ENCODE results near the gene B3GALT6. TPM values are rescaled to one million over a fixed set of nuclear protein-coding genes. Genes with fewer than 3 reads are reported as not detected.
A peak's percentile ranks its signal among the peaks of the same experiment; 100 is the strongest.

B3GALT6 gene
- total and polyA plus RNA-seq, 2 experiments from 2014 or later, result 5.5 to 26.5 TPM

GRCh38 chr1:1250786-1251284 lies 18.8 kb downstream of the B3GALT6 start:
- no peak overlapping the region for H2AFZ ChIP-seq
- no peak for ATAC-seq
- H3K36me3 Mint-ChIP-seq (ENCODE audit: low read depth), result peaks cover 33% of the 10 kb centered on the region
- no peak overlapping the region for H3K4me3 Mint-ChIP-seq
- H3K4me1 Mint-ChIP-seq, result peaks cover 2% of the 10 kb centered on the region; the same call in 1 of the 3 replicates
- H3K4me2 ChIP-seq, result no peak overlapping the region
- peaks cover 2% of the 10 kb centered on the region; the same call in 1 of the 2 replicates for H3K4me1 ChIP-seq (ENCODE audit: insufficient read depth)
- no peak for TF ChIP-seq ZNF331 (CRISPR knock-in tag; IDR thresholded peaks at IDR 0.05; ENCODE audit: low read depth)
- no peak for TF ChIP-seq REST (IDR thresholded peaks at IDR 0.05; ENCODE audit: unreplicated experiment)
- no peak for TF ChIP-seq CTCF (conservative IDR thresholded peaks at IDR 0.05; ENCODE audit: low read depth in 2 of 2)
- no peak for TF ChIP-seq JUNB (IDR thresholded peaks at IDR 0.05; ENCODE audit: unreplicated experiment)
- TF ChIP-seq CREB1 (CRISPR knock-in tag; IDR thresholded peaks at IDR 0.05; ENCODE audit: low read depth), result no peak
- no peak for TF ChIP-seq STAT1 (IDR thresholded peaks at IDR 0.05; ENCODE audit: unreplicated experiment)
- H3F3A ChIP-seq (replicated peaks; ENCODE audit: low read depth), result peaks cover 8% of the 10 kb centered on the region; the same call in 1 of the 2 replicates
- H3K9me2 ChIP-seq (ENCODE audit: insufficient read depth), result no peaks in the 10 kb centered on the region
- H3K27ac ChIP-seq (ENCODE audit: low read depth), result 0 out of 2 replicates have a peak overlapping the region, but pooled peaks have one; percentile 50
- H4K20me1 ChIP-seq (replicated peaks; ENCODE audit: insufficient read depth), result peaks cover 2% of the 10 kb centered on the region
- DNase-seq (ENCODE audit: low spot score), result no peak
- H3K36me3 ChIP-seq (ENCODE audit: insufficient read depth), result no peaks in the 10 kb centered on the region
- H3K9me3 Mint-ChIP-seq, result no peaks in the 10 kb centered on the region
- peak overlapping the region; percentile 37; the same call in 1 of the 2 replicates for H3K27ac Mint-ChIP-seq
- H3K27me3 ChIP-seq (ENCODE audit: insufficient read depth), result peaks cover 9% of the 10 kb centered on the region; the same call in 1 of the 2 replicates
- H3K79me2 ChIP-seq (replicated peaks; ENCODE audit: insufficient read depth), result no peaks in the 10 kb centered on the region
- no peak overlapping the region for H3K4me3 ChIP-seq
- peaks cover 2% of the 10 kb centered on the region for H3K27me3 Mint-ChIP-seq (ENCODE audit: insufficient read depth, low read depth, poor library complexity)

GRCh38 chr1:1253314-1253713 lies 21.3 kb downstream of the B3GALT6 start:
- ATAC-seq (no peak), DNase-seq (ENCODE audit: low spot score) (no peak)
- Histone ChIP-seq H3K4me2 (no peak overlapping the region), H3K4me3 (no peak overlapping the region), H3K36me3 (ENCODE audit: insufficient read depth) (peaks cover 6% of the 10 kb centered on the region; the same call in 1 of the 2 replicates), H3K4me1 (ENCODE audit: insufficient read depth) (peaks cover 9% of the 10 kb centered on the region), H2AFZ (no peak overlapping the region), H4K20me1 (replicated peaks; ENCODE audit: insufficient read depth) (peaks cover 2% of the 10 kb centered on the region), H3K27me3 (ENCODE audit: insufficient read depth) (no peaks in the 10 kb centered on the region), H3F3A (replicated peaks; ENCODE audit: low read depth) (peaks cover 11% of the 10 kb centered on the region; the same call in 1 of the 2 replicates), H3K27ac (ENCODE audit: low read depth) (no peak overlapping the region), H3K9me2 (ENCODE audit: insufficient read depth) (no peaks in the 10 kb centered on the region), H3K79me2 (replicated peaks; ENCODE audit: insufficient read depth) (peaks cover 2% of the 10 kb centered on the region; the same call in 1 of the 2 replicates)
- Mint-ChIP-seq H3K4me3 (no peak overlapping the region), H3K36me3 (ENCODE audit: low read depth) (peaks cover 49% of the 10 kb centered on the region), H3K27me3 (ENCODE audit: insufficient read depth, low read depth, poor library complexity) (peaks cover 6% of the 10 kb centered on the region), H3K4me1 (peaks cover 17% of the 10 kb centered on the region), H3K27ac (no peak overlapping the region), H3K9me3 (no peaks in the 10 kb centered on the region)
- no peak for TF ChIP-seq POLR2AphosphoS5 (IDR thresholded peaks at IDR 0.05; ENCODE audit: low read depth)
- no peak for TF ChIP-seq CREB1 (CRISPR knock-in tag; IDR thresholded peaks at IDR 0.05; ENCODE audit: low read depth)
- no peak for TF ChIP-seq NANOG (IDR thresholded peaks at IDR 0.05; ENCODE audit: borderline replicate concordance)
- no peak for TF ChIP-seq REST (IDR thresholded peaks at IDR 0.05; ENCODE audit: unreplicated experiment)
- TF ChIP-seq CTCF (conservative IDR thresholded peaks at IDR 0.05; ENCODE audit: low read depth in 2 of 2), result no peak

All from GM23338 (cell line).